NCI-H82 (cell line): ENCODE measurements around the gene CIAO3.

Experiments
- DNase-seq: peaks from one replicate; lab custom pipeline; 2025; lab: John Stamatoyannopoulos, UW

The CIAO3 gene

GRCh38 chr16:709566-710499 is 31.0 kb downstream of the CIAO3 start:
- DNase-seq, result peak; percentile 87

- DNase-seq, result no peak
Observed at GRCh38 chr16:708959-709358, 31.8 kb downstream of the CIAO3 start.

- no peak for DNase-seq
Observed at GRCh38 chr16:708019-708418, 32.8 kb downstream of the CIAO3 start.

DNA sequence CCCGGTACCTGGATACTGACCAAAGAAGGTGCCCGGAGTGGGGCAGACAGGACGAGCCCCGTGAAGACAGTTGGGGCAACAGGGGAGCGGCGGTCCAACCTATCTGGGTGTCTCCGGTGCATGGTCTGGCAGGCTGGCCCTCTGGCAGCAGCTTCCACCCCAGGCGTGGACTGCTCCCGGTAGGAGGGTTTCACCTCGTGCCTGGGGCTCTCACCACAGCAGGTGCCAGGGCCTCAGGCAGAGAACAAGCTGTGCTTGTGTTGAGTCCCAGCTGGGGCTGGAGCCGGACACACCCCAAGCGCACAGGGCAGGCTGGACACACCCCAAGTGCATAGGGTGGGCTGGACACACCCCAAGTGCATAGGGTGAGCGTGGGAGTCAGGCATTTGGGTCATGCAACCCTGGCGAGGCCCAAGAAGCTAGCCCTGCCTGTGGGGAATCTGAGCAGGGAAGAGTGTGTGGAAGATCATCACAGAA is 33.7 kb downstream of the CIAO3 start:
- no peak for DNase-seq

DNA sequence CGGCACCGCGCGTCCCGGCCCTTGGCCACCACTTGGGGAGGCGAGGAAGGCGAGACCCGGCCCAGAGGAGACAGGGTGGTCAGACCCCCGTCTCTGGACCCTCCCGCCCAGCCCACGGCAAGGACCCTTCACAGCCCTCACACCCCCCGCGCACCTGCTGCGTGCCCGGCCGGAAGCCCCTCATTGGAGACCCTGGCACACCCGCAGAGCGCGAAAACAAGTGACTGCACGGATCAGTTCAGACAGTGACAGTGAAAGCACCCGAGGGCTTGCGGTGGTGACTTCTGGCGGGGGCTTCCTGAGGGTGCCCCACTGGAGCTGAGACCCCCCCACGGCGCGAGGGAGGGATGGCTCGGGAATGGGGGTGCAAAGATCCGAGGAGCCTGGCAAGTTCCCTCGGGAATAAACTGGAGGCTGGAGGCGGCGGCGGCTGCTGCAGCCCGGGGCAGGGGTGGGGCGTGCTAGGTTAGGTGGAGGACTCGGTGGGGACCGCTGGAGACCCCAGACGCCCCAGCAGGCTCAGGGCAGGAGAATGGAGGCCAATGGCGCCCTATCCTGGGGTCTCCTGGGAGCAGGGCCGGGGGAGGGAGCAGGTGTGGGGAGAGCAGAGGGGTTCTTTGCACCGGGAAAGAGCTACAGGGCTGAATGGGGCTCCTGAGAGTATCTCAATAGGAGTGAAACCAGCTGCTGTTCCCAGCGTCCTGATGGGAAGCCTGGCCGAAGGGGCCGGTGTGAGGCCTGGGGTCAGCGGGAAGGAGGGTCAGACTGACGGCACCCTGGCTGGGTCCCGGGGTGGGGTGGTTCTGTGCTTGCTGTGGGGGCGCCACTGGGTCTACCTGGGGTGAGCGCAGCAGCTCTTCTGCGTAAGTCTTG is 34.4 kb downstream of the CIAO3 start:
- peak; percentile 40 for DNase-seq

DNA sequence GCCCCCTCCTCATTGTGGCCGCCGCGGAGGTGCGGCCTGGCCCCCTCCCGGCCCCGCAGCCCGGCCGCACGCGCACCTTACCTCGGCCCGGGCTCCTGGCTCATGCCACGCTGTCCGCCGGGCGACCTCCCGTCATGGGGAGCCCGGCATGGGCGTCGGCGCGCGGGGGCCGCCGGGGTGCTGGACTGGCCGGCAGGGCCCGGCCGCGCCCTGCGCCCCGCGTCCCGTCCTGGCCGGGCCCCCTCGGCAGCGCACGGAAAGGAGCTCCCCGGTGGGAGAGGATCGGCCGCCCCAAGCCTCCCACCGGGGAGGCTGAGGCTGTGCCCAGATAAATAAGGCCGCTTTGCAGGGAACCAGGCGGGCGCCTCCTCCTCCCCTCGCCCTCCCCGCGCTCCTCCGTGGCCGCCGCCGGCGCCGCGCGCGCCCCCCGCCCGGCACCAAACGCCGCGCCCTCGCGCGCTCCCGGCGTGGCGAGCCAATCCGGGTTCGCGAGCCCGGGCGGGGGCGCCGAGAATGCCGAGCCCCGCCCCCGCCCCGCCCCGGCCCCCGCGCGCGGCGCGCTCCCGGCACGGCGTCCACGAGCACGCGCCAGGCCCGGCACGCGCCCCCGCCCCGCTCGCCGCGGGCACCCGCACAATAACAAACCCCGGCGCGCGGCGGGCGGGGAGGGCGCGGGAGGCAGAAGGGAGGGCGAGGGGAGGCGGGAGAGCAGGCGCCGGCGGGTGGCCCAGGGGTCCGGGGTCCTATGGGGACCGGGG is 35.2 kb downstream of the CIAO3 start, which contains the start of gene FBXL16:
TSS of gene FBXL16 (minus strand) at position 371 of the 758 bp plus-strand sequence. CDS start 8,396 bp downstream, outside the sequence.
- peak; percentile 84 for DNase-seq

GRCh38 chr16:704552-705380 is 36.0 kb downstream of the CIAO3 start:
- peak; percentile 35 for DNase-seq

- no peak for DNase-seq
Observed at GRCh38 chr16:704047-704446, 36.8 kb downstream of the CIAO3 start.

- DNase-seq, result no peak
Observed at GRCh38 chr16:703406-703805, 37.4 kb downstream of the CIAO3 start.

DNA sequence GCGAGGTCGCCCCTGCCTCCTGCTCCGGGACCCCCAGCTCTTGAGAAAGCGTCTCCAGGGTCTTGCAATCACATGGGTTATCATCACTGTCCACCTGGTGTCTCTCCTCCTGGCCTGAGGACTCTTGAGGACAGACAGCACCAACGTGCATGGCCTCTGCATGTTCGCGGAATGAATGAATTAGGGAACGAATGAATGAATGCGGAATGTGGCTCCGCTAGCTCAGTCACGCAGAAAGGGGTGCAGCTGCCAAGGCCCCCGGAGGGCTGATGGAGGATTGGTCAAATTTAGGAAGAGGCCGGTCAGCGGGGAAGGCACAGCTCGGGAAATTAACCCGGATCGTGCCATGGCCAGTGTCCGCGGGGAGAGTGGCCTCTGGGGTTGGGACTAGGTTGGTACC is 38.5 kb downstream of the CIAO3 start:
- no peak for DNase-seq

GRCh38 chr16:700684-701584 is 39.9 kb downstream of the CIAO3 start:
- no peak for DNase-seq

GRCh38 chr16:698911-699671 is 41.7 kb downstream of the CIAO3 start:
- no peak for DNase-seq

- peak; percentile 47 for DNase-seq
Observed at GRCh38 chr16:695355-696089, 45.3 kb downstream of the CIAO3 start.

- DNase-seq, result no peak
Observed at GRCh38 chr16:694863-695354, 45.9 kb downstream of the CIAO3 start.

GRCh38 chr16:694187-694862 is 46.5 kb downstream of the CIAO3 start:
- no peak for DNase-seq

GRCh38 chr16:693766-694165 is 47.0 kb downstream of the CIAO3 start:
- no peak for DNase-seq

GRCh38 chr16:693364-693763 is 47.4 kb downstream of the CIAO3 start:
- DNase-seq, result no peak
